HG03066 (cell line): Measurements from ENCODE around the gene MLLT3.
A peak's percentile ranks its signal among the peaks of the same experiment; 100 is the strongest.
"Not testable (repeated sequence)": the region's sequence is repeated elsewhere in the genome, so short reads cannot be mapped to it uniquely, and the experiment has no call there.

Experiments used
- ATAC-seq: cut with Tn5 transposase; IDR thresholded peaks from one replicate; pipeline ENCODE4 v1.9.1; 2021; ENCODE audit warnings: low read depth; ENCODE audit not compliant: unreplicated experiment

MLLT3 gene

DNA sequence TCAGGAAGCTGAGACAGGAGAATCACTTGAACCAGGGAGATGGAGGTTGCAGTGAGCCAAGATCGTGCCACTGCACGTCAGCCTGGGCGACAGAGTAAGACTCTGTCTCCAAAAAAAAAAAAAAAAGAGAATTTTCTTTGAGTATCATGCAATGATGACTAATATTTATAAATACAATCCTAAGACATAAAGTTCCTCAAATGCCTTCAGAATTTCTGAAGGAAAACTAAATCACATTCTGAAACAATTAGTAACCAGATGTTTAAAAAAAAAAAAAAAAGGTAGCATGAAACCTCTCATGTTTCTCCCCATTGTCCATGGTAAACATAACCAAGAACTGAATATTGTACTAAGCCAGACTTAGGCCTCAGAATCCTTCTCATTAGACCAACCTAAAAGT, 23.1 kb downstream of the MLLT3 start:
- no peak for ATAC-seq

DNA sequence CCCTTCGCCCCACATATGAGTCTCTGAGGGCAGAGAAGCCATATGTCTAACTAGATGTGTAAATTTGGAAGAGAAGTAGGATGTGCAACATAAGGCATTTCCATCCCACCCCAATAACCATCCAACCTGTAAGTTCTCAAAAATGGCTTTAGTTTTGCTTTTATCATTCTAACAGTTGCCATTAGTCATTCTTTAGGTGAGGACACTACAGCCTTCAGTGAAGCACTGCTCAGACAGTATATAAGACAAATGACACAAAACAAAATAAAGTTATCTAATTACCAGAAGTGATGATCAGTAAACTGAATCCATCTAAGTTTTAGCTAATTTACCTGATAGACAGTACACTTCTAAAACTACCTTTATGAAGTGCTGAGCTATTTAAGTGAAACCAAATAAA, 23.9 kb downstream of the MLLT3 start:
- no peak for ATAC-seq

DNA sequence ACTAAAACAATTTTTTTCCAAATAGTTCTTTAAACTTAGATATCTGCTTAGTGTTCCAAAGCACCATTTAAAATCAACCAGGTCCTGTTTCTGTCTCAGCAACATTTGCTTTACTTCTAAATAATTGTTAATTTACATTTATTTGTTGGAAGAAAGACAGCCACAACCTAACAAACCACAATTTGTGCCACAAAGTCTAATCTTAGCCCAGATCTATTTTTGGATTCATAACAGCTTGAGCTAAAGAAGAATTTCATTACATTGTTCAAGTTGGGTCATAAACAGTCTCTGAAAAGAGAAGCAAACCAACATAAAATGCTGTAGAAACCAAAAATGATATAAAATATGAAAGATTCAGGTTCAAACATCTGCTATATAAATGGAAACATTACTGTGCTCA, 24.4 kb downstream of the MLLT3 start:
- no peak for ATAC-seq

DNA sequence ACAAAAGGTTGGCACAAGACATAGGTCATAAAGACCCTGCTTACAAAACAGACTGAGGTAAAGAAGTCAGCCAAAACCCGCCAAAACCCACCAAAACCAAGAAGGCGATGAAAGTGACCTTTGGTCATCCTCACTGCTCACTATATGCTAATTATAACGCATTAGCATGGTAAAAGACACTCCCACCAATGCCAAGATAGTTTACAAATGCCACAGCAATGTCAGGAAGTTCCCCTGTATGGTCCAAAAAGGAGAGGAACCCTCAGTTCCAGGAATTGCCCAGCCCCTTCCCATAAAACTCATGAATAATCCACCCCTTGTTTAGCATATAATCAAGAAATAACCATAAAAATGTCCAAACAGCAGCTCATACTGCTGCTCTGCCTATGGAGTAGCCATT, 27.7 kb downstream of the MLLT3 start:
- ATAC-seq: no peak

DNA sequence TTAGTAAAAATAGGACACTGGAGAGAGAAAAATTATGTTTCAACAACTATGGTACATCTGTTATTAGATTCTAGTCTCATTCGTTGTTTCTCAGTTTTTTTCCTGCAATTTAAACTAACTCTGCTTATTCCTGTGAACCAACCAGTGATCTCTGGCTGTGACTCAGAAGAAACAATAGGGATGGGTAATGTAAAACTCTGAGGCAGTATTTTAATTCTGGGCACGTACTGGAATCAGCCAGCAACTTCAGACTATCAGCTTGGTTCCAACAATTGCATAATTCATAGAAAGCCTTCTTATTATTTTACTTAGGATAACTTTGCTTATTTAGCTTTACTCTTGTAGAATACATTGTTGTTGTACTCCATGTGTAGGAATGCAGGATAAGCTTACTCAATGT, 28.8 kb downstream of the MLLT3 start:
- no peak for ATAC-seq

DNA sequence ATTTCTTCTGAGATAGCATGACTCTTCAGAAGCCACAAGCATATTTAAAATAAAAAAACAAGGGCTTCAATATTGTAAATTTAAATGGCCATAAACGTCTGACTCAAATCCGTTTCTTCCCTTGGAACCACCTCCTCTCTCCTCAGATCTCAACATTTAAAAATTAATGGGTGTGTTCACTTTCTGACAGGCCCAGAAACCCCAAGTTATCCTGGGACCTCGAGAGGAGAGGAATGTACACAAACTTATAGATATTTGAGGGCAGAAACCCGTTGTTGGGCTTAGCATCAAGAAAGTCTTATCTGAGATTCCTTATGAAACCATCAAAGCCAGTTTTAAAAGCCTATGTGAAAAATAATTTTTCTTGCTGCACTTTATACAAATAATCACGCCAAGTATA, 29.2 kb downstream of the MLLT3 start:
- no peak for ATAC-seq

DNA sequence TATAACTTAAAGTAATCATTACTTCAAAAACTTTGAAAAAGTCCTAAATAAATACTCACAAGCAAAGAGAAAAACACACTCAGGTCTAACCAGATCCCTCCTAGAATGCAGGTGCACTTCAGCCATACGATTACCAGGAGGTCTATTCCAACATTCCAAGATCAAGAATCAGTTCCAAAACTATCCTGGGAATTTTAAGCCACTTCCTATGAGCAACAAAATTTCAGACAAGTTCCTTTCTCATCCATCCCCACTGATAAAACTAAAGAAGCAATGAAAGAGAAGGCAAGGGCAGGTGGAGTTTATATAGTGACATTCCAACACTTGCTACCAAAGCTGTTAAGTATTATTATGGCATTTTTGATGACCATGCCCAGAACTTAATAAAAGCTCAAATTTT, 29.6 kb downstream of the MLLT3 start:
- ATAC-seq: no peak

DNA sequence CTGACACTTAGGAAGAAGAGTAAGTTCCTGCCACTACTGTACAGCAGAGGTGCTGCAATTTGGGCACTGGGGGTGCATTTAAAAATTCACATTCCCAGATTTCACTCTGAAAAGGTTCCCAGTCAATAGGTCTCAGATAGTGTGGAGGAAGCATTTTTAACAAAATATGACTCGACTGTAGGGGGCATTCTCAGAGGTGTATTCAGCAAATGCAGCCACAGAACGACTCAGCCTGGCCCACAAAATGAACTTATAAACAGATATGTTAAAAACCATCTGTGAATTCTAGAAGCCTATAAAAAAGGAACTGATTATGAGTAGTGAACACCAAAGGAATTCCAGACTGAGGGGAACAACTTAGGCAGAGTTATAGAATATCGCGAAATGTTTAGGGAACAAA, 31.1 kb downstream of the MLLT3 start:
- ATAC-seq: no peak

DNA sequence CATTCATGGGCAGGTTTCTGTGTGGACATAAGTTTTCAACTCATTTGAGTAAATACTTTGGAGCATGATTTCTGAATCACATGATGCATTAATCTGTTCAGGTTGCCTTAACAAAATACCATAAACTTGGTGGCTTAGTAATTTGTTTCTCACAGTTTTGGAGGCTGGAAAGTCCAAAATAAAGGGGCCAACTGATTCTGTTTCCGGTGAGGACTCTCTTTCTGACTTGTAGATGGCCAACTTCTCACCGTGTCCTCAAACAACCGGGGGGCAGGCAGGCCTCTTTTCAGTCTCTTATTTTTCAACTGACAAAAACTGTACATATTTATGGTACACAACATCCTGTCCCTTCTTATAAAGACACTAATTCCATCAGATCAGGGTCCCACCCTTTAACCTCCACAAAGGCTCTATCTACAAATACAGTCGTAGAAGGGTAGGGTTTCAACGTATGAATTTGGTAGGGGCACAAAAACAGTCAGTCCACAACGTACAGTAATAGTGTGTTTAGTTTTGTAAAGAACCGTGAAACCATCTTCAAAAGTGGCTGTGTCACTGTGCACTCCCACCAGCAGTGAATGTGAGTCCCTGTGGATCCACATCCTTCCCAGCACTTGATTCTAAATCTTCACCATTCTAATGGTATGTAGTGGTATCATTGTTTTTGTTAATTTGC, 37.2 kb downstream of the MLLT3 start:
- ATAC-seq: no peak

DNA sequence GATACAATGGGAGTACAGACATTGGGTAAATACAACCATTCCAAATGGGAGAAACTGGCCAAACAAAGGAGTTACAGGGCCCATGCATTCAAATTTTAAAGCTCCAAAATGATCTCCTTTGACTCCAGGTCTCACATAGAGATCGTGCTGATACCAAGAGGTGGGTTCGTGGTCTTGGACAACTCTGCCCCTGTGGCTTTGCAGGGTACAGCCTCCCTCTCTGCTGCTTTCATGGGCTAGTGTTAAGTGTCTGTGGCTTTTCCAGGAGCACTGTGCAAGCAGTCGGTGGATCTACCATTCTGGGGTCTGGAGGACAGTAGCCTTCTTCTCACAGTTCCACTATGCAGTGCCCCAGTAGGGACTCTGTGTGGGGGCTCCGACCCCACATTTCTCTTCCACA, 39.2 kb downstream of the MLLT3 start:
- ATAC-seq: not testable (repeated sequence)

DNA sequence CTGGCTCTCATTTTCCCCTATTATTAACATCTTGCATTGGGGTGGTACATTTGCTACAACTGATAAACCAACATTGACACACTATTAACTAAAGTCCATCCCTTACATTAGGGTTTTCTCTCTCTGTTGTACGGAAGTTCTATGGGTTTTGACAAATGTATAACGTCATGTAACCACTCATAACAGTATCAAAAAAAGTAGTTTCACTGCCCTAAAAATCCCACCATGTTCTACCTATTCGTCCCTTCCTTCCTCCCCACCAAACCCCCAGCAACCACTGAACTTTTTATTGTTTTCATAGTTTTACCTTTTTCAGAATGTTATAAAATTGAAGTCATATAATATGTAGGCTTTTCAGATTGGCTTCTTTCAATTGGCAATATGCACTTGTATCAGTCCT, 40.1 kb downstream of the MLLT3 start:
- no peak for ATAC-seq

DNA sequence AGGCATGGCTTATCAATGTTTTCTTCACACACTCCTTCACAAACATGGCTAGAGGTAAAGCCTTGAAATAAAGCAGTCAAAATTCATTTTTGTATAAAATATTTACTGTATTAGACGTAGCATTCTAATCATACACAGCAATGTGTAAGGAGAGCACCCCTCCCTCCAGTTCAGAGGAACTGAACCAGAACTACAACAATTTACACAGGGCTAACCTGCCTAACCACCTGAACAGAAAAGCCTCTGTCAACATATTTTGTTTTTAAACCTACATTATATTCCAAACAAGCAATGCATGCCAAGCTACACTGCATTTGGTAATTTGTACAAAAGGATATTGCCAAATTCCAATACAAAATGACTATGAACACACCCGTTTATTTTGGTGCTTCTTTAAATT, 41.6 kb downstream of the MLLT3 start:
- no peak for ATAC-seq

DNA sequence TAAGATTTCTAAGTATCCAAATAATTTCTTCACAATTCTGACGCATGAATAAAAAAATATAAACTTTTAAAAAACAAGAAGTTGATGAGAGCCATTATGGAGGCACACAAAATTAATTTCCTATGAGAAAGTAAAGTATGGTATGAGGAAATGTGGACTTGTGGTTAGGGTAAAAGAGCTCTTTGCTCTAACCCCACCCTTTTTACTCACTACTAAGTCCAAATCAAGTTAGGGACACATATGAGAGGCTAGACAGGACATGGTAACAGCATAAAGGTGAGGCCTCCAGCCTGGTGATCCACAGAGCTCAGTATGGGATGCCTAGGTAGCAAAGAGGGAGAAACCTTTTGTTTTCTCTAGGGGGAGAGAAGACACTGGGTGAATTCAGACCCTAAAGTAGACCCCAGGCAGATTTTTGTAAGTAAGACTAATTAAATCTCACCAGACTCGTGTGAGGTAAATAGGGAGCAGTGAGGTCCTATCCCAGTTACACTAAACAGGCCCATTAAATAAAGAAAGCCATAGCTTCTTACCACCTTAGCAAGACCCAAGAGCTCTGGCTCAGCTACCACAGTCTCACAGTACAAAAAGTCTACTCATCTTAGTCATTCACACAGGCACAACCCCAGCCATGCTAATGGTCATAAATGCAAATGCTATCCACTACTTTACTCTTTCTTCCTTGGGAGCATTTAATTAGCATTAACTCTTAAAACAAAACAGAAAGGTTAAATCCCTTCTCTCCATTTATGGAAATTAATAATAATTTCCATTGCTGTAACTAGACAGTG, 42.6 kb downstream of the MLLT3 start:
- ATAC-seq: no peak

DNA sequence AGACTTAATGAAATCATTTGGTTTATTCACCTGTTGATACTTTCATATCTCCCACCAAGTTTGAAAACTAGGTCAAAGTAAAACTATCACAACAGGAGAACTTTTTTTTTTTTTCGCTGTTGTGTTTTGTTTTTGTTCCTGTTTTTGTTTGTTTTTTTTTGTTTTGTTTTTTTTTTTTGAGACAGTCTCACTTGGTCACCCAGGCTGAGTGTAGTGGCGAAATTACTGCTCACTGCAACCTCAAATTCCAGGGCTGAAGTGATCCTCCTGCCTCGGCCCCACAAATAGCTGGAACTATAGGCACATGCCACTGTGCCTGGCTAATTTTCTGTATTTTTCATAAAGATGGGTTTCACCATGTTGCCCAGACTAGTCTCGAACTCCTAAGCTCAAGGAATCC, 49.3 kb downstream of the MLLT3 start:
- peak; percentile 60 for ATAC-seq

DNA sequence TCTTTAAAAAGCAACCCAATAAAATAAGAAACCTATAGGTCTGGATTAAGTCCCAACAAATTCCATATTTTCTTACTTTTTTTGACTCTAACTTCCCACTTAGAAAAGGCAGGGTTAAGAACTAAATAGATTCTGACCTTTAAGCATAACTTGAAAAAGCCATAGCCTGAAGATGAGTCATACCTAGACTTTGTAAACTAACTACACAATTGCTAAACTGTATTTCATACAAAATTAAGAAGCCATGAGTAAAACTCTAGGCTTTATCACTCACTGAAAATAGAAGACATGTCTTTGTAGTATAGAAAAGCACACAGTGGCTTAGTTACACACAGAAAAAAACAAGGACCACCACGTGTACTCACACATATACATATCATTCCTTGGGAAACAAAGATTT, 51.5 kb downstream of the MLLT3 start:
- ATAC-seq: peak; percentile 59

DNA sequence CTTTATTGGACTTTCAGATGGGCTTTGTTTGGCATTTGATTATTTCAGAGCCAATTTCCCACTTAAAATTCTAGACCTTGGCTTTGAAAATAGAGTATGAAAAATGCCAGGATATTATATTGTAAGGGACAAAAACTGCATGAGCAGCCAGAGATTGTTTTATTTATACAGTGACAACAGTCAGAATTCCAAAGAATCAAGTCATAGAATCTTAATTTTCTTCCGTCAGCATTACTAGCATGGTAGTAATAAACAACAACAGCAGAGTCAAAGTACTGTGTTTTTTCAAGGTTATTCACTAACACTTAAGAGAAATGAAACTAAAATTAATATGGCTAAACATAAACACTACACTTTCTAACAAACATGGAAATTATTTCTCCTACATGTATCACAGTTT, 52.2 kb downstream of the MLLT3 start:
- no peak for ATAC-seq

DNA sequence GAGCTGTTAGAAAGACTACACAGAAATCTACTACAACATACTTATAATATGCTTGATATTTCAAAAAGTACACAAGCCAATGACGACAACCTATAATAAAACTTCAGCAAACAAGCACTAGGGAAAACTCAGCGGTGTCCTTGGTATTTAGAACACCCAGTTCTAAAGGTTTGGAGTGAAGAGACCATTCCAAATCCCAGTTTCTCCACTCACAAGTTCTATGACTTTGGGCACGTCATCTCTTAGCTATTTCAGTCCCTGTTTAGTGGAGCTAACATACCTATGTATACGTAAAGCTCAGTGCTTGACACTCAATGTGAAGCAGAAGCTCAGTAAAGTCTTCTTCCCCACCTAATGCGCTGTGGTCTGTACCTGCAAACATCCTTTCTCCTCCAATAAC, 52.8 kb downstream of the MLLT3 start:
- no peak for ATAC-seq

DNA sequence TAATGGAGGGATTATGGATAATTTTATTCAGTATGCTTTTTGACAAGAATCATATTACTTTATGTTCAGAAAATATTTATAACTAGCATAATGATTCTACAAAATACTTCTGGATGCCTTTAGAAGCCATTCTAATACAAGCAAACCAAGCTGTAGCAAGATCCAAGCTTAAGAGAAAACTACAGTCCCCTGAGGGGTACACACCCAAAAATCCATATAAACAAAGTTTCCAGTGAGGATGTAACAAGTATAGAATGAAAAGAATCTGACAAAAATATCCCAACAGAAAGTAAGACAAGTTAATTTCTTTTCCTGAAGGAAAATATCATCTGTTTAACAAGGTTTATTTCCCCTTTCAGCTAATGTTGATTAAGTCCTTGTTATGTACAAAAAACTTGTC, 53.9 kb downstream of the MLLT3 start:
- ATAC-seq: no peak

DNA sequence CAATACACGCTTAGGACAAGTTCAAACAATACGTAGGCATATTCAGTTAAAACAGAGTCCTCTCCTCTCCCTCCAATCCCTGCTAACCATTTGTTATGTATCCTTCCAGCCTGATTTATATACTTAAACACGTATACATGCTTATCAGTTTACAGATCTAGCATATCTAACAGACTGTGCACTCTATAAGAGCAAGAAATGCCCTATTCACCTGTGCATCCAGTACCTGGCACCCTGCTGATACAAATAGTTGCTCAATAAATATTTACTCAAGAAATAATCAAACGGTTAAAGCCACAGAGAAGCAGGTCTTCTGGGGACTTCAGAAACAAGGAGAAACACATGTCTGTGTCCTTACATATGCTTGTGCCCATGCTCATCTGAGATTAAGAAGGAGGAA, 55.9 kb downstream of the MLLT3 start:
- ATAC-seq: no peak

DNA sequence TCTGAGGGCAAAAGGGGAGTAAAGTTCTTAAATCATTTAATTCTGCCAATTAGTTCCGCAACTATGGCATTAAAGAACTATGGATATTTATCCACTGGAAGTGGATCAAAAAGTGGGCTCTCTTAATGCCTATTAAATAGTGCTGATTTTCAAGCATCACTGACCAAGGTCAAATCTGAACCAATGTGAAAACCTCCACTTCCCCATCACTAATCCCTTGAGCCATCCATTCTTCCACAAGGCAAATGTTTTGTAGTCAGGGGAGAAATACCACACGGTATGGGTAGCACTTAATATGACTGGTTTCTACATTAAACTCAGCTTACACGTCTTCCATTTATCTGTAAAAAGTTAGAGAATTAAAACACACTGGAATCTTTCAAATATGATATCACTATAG, 57.6 kb downstream of the MLLT3 start:
- ATAC-seq: no peak

DNA sequence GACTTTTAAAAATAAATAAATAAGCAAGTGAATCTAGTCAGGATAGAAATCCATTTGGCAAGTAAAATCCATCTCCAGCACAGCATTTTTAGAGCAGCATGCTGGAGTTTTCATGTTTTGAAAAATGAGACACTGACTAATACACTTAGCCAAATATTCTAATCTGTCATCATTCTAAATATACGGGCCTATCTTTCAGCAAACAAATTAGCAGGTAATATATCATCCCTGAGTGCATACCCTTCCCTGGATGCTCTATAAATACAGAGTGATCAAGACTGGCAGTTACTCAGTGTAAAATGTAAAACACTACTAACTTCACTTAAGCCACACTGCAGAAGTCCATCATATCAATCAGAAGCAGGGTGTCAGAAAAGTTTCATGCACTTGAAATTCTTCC, 58.4 kb downstream of the MLLT3 start:
- ATAC-seq: no peak

DNA sequence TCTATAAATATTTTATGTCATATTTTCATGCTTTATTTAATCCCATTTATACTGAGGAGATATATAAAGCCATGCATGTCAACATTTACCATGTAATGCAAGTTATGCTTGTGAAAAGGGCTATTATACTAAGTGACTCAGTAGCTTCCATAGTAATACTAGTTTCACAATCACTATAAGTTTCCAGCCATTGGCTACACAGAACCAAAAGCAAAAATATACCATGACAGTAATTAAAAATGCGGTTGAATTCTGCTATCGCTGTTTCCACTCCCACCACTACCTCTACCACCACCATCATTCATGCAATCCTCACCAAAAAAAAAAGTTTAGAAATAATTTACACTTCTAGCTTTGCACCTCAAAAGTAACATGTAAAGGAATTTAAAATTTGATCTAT, 60.2 kb downstream of the MLLT3 start:
- ATAC-seq: no peak
